Keratinocyte (primary cell): Measurements from ENCODE around the gene SNX24.

Experiments used
- CTCF ChIP-seq, 3 experiments: IDR thresholded peaks in 1 of 3; conservative IDR thresholded peaks in 1 of 3; optimal IDR thresholded peaks in 1 of 3; 2 replicates in 2 of 3; 3 replicates in 1 of 3; pipeline versions ENCODE3 to v1.5.1; 2011; ENCODE audit warnings: low read length in 3 of 3, mild to moderate bottlenecking in 3 of 3, moderate library complexity in 2 of 3, control low read depth in 1 of 3, inconsistent platforms in 1 of 3; ENCODE audit not compliant: insufficient read depth in 2 of 3; ENCODE audit errors: extremely low read depth in 1 of 3
- EZH2 ChIP-seq: IDR thresholded peaks from one replicate; pipeline ENCODE4 v1.6.1; 2012; ENCODE audit warnings: inconsistent platforms, mild to moderate bottlenecking, low read length, moderate library complexity

GRCh38 chr5:123033157-123033671 lies 187.8 kb downstream of the SNX24 start:
- TF ChIP-seq CTCF (optimal IDR thresholded peaks at IDR 0.05 in 1 of 3, IDR thresholded peaks at IDR 0.05 in 1 of 3, conservative IDR thresholded peaks at IDR 0.05 in 1 of 3; ENCODE audit: extremely low read depth in 1 of 3, insufficient read depth in 2 of 3, low read length in 3 of 3) (no peak), EZH2 (no peak)
